Tibial artery (tissue), 4 donors: Measurements from ENCODE around the gene PTRHD1.
"Not testable (repeated sequence)": the region's sequence is repeated elsewhere in the genome, so short reads cannot be mapped to it uniquely, and the experiment has no call there.

Experiments used
- DNase-seq, 2 donors: peaks; one replicate each; pipeline ENCODE4 v3.0.0-alpha.2; 2019
- H3K27ac ChIP-seq, 2 donors: fragments of 200-600 bp; sonication (generic) in 1 of 2; 1 replicate in 1 of 2; 2 replicates in 1 of 2; pipeline ENCODE4 v1.5.1; 2018 to 2019; ENCODE audit warnings: mild to moderate bottlenecking in 1 of 2
- H3K27me3 ChIP-seq, 2 donors: fragments of 200-600 bp; sonication (generic) in 1 of 2; one replicate each; pipeline versions ENCODE4 v1.5.1 to v1.6.0; 2016 to 2019
- H3K36me3 ChIP-seq, 3 donors: fragments of 200-600 bp; sonication (generic) in 2 of 3; one replicate each; pipeline ENCODE4 v1.5.1; 2016 to 2019; ENCODE audit warnings: mild to moderate bottlenecking in 2 of 3
- H3K4me1 ChIP-seq, 4 donors: fragments of 200-600 bp; sonication (generic) in 2 of 4; 1 replicate in 3 of 4; 2 replicates in 1 of 4; pipeline ENCODE4 v1.5.1; 2016 to 2019
- H3K4me3 ChIP-seq, 2 donors: fragments of 200-600 bp; sonication (generic) in 1 of 2; 1 replicate in 1 of 2; 2 replicates in 1 of 2; pipeline ENCODE4 v1.5.1; 2018 to 2019; ENCODE audit warnings: mild to moderate bottlenecking in 2 of 2
- H3K9me3 ChIP-seq, 3 donors: fragments of 200-600 bp; sonication (generic) in 1 of 3; one replicate each; pipeline ENCODE4 v1.5.1; 2016 to 2019
- intact Hi-C: fragments of 100-400 bp; cut with DNase I; formaldehyde crosslinking; loops from one replicate; pipeline ENCODE4 v1.15.0; 2023; ENCODE audit warnings: low total_unique reads
- TF ChIP-seq, protein P1 (sequence below), 2 experiments: fragments of 200-600 bp in 1 of 2; fragments of 450-650 bp in 1 of 2; IDR thresholded peaks; one replicate each; pipeline ENCODE4 v1.5.1; 2017 to 2019; ENCODE audit warnings: antibody characterized with exemption in 2 of 2, mild to moderate bottlenecking in 1 of 2, moderate library complexity in 1 of 2

The PTRHD1 gene

GRCh38 chr2:24809316-24810007, 16.3 kb upstream of the PTRHD1 start:
- H3K9me3 ChIP-seq, result no peaks in the 10 kb centered on the region
- H3K27ac ChIP-seq, result no peak overlapping the region
- no peaks in the 10 kb centered on the region for H3K27me3 ChIP-seq
- no peak overlapping the region for H3K4me3 ChIP-seq
- intact Hi-C loops, result no loop called here
- DNase-seq, result no peak
- peaks cover 0 to 9% (median 0%) of the 10 kb centered on the region in 3 donors for H3K36me3 ChIP-seq
- no peaks in the 10 kb centered on the region for H3K4me1 ChIP-seq
- TF ChIP-seq, protein P1, sequence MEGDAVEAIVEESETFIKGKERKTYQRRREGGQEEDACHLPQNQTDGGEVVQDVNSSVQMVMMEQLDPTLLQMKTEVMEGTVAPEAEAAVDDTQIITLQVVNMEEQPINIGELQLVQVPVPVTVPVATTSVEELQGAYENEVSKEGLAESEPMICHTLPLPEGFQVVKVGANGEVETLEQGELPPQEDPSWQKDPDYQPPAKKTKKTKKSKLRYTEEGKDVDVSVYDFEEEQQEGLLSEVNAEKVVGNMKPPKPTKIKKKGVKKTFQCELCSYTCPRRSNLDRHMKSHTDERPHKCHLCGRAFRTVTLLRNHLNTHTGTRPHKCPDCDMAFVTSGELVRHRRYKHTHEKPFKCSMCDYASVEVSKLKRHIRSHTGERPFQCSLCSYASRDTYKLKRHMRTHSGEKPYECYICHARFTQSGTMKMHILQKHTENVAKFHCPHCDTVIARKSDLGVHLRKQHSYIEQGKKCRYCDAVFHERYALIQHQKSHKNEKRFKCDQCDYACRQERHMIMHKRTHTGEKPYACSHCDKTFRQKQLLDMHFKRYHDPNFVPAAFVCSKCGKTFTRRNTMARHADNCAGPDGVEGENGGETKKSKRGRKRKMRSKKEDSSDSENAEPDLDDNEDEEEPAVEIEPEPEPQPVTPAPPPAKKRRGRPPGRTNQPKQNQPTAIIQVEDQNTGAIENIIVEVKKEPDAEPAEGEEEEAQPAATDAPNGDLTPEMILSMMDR (IDR thresholded peaks at IDR 0.05), result no peak

DNA sequence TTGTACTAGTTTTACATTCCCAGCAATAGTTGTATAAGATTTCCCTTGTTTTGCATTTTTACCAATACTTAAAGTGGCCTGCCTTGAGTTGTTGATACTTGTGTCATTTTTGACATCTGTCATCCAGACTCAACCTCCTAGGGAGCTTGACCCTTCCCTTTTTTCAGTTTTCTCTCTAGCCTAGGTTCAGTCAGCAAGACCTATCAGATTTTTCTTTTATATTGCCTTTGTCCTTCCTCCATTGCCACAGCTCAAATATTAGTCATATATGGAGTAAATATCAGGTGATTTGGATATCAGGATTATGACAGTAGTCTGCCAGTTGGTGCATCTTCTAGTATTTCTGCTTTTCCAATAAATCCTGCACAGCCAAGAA, 13.5 kb upstream of the PTRHD1 start:
- Histone ChIP-seq H3K9me3 (no peaks in the 10 kb centered on the region), H3K4me3 (no peak overlapping the region), H3K27me3 (no peaks in the 10 kb centered on the region), H3K4me1 (no peaks in the 10 kb centered on the region), H3K36me3 (peaks cover 0 to 9% (median 0%) of the 10 kb centered on the region in 3 donors), H3K27ac (no peak overlapping the region)
- DNase-seq, result no peak
- TF ChIP-seq, protein P1 (IDR thresholded peaks at IDR 0.05), result no peak
- intact Hi-C loops, result no loop called here

DNA sequence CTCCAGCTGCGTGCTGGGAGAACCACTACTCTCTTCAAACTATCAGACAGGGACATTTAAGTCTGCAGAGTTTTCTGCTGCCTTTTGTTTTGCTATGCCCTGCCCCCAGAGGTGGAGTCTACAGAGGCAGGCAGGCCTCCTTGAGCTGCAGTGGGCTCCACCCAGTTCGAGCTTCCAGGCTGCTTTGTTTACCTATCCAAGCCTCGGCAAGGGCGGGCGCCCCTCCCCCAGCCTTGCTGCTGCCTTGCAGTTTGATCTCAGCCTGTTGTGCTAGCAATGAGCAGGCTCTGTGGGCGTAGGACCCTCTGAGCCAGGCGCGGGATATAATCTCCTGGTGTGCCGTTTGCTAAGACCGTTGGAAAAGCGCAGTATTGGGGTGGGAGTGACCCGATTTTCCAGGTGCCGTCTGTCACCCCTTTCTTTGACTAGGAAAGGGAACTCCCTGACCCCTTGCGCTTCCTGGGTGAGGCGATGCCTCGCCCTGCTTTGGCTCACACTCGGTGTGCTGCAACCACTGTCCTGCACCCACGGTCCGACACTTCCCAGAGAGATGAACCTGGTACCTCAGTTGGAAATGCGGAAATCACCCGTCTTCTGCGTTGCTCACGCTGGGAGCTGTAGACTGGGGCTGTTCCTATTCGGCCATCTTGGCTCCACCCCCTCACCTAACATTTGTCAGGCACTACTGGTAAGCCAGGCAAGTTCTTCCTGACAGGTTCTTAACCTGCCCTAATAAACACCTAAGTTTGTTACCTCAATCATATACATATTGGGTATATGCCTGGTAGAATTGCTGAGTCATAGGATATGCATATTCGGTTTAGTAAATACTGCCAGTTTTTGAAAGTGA, 12.8 kb upstream of the PTRHD1 start:
- H3K27me3 ChIP-seq, H3K4me3 ChIP-seq, DNase-seq, intact Hi-C loops, H3K27ac ChIP-seq, H3K4me1 ChIP-seq, H3K36me3 ChIP-seq, H3K9me3 ChIP-seq: not testable (repeated sequence)

- H3K27ac ChIP-seq, H3K4me3 ChIP-seq, H3K9me3 ChIP-seq, DNase-seq, intact Hi-C loops, H3K36me3 ChIP-seq, H3K4me1 ChIP-seq, H3K27me3 ChIP-seq: not testable (repeated sequence)
Measured at GRCh38 chr2:24800487-24800886, 7.3 kb upstream of the PTRHD1 start.

- intact Hi-C loops, result no loop called here
- H3K36me3 ChIP-seq, result no peaks in the 10 kb centered on the region
Measured at GRCh38 chr2:24797644-24798043, 4.5 kb upstream of the PTRHD1 start.

DNA sequence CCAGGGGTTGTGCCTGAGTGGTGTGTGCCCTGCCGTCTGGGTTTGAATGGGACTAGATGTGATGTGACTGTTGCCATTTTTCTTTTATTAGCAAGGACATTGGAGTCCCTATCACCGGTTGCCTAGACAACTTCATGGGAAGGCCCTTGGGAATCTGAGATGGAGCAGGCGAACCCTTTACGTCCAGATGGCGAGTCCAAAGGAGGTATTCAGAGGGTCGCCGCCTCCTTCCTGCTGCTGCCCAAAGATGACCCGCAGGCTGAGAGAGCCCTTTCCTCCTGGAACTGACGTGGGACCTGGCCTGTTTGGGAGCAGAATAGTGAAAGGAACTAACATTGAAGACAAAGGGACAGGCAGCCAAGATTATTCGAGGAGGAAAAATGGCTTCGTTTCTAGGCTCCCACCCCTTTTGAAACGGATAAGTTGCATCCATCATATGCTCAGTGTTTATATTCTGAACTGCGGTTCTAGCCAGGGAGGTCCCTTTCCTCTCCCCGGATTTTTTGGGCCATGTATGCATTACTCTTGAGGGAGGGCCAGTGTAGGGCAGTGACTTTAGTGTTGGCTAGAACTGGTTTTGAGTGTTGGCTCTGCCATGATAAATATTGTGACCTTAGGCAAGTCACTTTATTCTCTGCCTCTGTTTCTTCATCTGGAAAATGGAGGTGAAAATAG, 707 bp upstream of the PTRHD1 start:
- Histone ChIP-seq H3K27ac (peak overlapping the region; percentile 86 to 96), H3K4me1 (peaks cover 0 to 15% (median 8%) of the 10 kb centered on the region in 4 donors), H3K27me3 (no peaks in the 10 kb centered on the region), H3K4me3 (peak overlapping the region; percentile 58 to 70), H3K9me3 (no peaks in the 10 kb centered on the region), H3K36me3 (no peaks in the 10 kb centered on the region)
- TF ChIP-seq, protein P1 (IDR thresholded peaks at IDR 0.05), result no peak
- no peak for DNase-seq
- intact Hi-C loops, result no loop called here

More at GRCh38 chr2:24797644-24798043, 4.5 kb upstream of the PTRHD1 start:
- DNase-seq, result no peak
- TF ChIP-seq, protein P1 (IDR thresholded peaks at IDR 0.05), result no peak
- Histone ChIP-seq H3K4me1 (peaks cover 0 to 7% (median 6%) of the 10 kb centered on the region in 4 donors), H3K27ac (no peak overlapping the region), H3K9me3 (no peaks in the 10 kb centered on the region), H3K4me3 (no peak overlapping the region), H3K27me3 (no peaks in the 10 kb centered on the region)
